Endothelial cell of umbilical vein (primary cell): ENCODE measurements around the gene TIRAP.

Experiments used
- EZH2 ChIP-seq: IDR thresholded peaks from 2 replicates; pipeline ENCODE4 v1.6.1; 2012; ENCODE audit warnings: borderline replicate concordance, low read depth, mild to moderate bottlenecking, moderate library complexity, low read length, inconsistent platforms; ENCODE audit not compliant: severe bottlenecking
- FOS ChIP-seq: IDR thresholded peaks from 2 replicates; pipeline ENCODE4 v1.6.1; 2011; ENCODE audit warnings: mild to moderate bottlenecking, low read length, moderate library complexity, borderline replicate concordance; ENCODE audit not compliant: insufficient read depth
- GATA2 ChIP-seq: IDR thresholded peaks from 2 replicates; pipeline ENCODE4 v1.7.0; 2011; ENCODE audit warnings: low read depth, mild to moderate bottlenecking, moderate library complexity, mixed read lengths, low read length; ENCODE audit not compliant: insufficient read length, insufficient read depth
- JUN ChIP-seq: IDR thresholded peaks from 2 replicates; pipeline ENCODE4 v1.6.1; 2011; ENCODE audit warnings: borderline replicate concordance, low read depth; ENCODE audit not compliant: insufficient read length, insufficient read depth
- MAX ChIP-seq: IDR thresholded peaks from 2 replicates; pipeline ENCODE4 v1.6.1; 2011; ENCODE audit not compliant: insufficient read depth, insufficient read length
- MYC ChIP-seq: IDR thresholded peaks from one replicate; pipeline ENCODE4 v1.6.1; 2011; ENCODE audit warnings: mild to moderate bottlenecking, low read depth, low read length
- POLR2A ChIP-seq: IDR thresholded peaks from 2 replicates; pipeline ENCODE4 v1.6.1; 2012; ENCODE audit warnings: low read depth, mild to moderate bottlenecking, control low read depth, low read length
- POLR2AphosphoS5 ChIP-seq: IDR thresholded peaks from 2 replicates; pipeline ENCODE4 v1.6.1; 2012; ENCODE audit warnings: low read depth, mild to moderate bottlenecking, control low read depth, low read length, moderate library complexity; ENCODE audit not compliant: insufficient read depth
- TF ChIP-seq, protein P1 (sequence below), 2 donors: IDR thresholded peaks; 1 replicate in 1 of 2; 2 replicates in 1 of 2; pipeline ENCODE4 v1.5.1; 2011; ENCODE audit warnings: low read length in 2 of 2, mild to moderate bottlenecking in 2 of 2, moderate library complexity in 2 of 2, control low read depth in 1 of 2, inconsistent platforms in 1 of 2, low read depth in 1 of 2; ENCODE audit not compliant: insufficient read depth in 1 of 2; ENCODE audit errors: extremely low read depth in 1 of 2

DNA sequence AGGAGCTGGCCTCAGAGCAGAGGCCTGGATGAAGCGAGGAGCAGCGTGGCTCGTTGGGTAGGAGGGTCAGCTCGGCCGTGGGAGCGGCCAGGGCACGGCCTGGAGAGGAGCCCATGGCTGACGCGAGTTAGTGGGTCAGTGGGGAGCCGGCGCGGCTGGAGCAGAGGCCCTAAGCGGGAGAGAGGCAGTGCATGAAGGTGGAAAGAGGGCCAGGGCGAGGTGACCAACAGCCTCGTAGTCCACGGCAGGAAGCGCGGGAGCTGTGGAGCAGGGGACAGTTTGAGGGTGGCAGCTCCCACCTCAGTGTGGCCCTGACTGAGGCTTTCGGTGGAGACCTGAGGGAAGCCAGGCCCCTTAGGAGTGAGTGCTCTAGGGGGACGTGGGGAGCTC, 45.1 kb downstream of the TIRAP start:
- TF ChIP-seq, protein P1, sequence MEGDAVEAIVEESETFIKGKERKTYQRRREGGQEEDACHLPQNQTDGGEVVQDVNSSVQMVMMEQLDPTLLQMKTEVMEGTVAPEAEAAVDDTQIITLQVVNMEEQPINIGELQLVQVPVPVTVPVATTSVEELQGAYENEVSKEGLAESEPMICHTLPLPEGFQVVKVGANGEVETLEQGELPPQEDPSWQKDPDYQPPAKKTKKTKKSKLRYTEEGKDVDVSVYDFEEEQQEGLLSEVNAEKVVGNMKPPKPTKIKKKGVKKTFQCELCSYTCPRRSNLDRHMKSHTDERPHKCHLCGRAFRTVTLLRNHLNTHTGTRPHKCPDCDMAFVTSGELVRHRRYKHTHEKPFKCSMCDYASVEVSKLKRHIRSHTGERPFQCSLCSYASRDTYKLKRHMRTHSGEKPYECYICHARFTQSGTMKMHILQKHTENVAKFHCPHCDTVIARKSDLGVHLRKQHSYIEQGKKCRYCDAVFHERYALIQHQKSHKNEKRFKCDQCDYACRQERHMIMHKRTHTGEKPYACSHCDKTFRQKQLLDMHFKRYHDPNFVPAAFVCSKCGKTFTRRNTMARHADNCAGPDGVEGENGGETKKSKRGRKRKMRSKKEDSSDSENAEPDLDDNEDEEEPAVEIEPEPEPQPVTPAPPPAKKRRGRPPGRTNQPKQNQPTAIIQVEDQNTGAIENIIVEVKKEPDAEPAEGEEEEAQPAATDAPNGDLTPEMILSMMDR (IDR thresholded peaks at IDR 0.05; ENCODE audit: extremely low read depth in 1 of 2, insufficient read depth in 1 of 2, low read depth in 1 of 2, low read length in 2 of 2), result no peak
- TF ChIP-seq POLR2A (no peak), MAX (no peak), EZH2 (no peak), FOS (no peak), MYC (no peak), POLR2AphosphoS5 (no peak), JUN (no peak), GATA2 (no peak)
